PC-3 (cell line): ENCODE data around the gene STARD5. TPM values are rescaled to one million over a fixed set of nuclear protein-coding genes. Genes with fewer than 3 reads are reported as not detected.

Experiments used
- ATAC-seq: fragments of 200-7000 bp; cut with Tn5 transposase; 2 replicates; pipeline ENCODE4 v1.9.1; 2020; ENCODE audit warnings: mild to moderate bottlenecking, moderate library complexity
- BruUV-seq: library from RNA; stranded (reverse); fragments of 400-500 nt; replicated peaks from 2 replicates; lab custom pipeline; 2021; lab: Mats Ljungman, UMichigan
- CTCF ChIA-PET: fragments of 300-600 bp; sonication (Branson Sonifier 250); formaldehyde crosslinking; loops from one replicate; lab custom pipeline; 2022; ENCODE audit warnings: antibody characterized with exemption; lab: Charles Lee
- POLR2A ChIA-PET: fragments of 300-600 bp; sonication (Branson Sonifier 250); formaldehyde crosslinking; loops from one replicate; lab custom pipeline; 2022; ENCODE audit warnings: antibody characterized with exemption; ENCODE audit not compliant: unreplicated experiment; lab: Charles Lee
- DNase-seq: peaks from one replicate; pipeline ENCODE4 v3.0.0-alpha.2; 2015
- H2AFZ ChIP-seq: fragments of 300-600 bp; sonication (generic); 2 replicates; pipeline ENCODE4 v1.6.0; 2016; ENCODE audit warnings: antibody characterized with exemption, low read length
- H3F3A ChIP-seq: fragments of 300-600 bp; sonication (generic); one replicate; pipeline ENCODE4 v1.6.0; 2017; ENCODE audit warnings: antibody characterized with exemption, low read length, control low read depth, mild to moderate bottlenecking; ENCODE audit not compliant: unreplicated experiment
- H3K27ac ChIP-seq: fragments of 300-600 bp; sonication (generic); 2 replicates; pipeline ENCODE4 v1.5.1; 2016; ENCODE audit warnings: mild to moderate bottlenecking, low read length
- H3K27me3 ChIP-seq: fragments of 300-600 bp; sonication (generic); 2 replicates; pipeline ENCODE4 v1.6.1; 2016; ENCODE audit warnings: low read length, mixed read lengths
- H3K36me3 ChIP-seq: fragments of 300-600 bp; sonication (generic); 2 replicates; pipeline ENCODE4 v1.6.1; 2016; ENCODE audit warnings: low read depth, mixed run types, low read length, mixed read lengths
- H3K4me1 ChIP-seq: fragments of 300-600 bp; sonication (generic); 2 replicates; pipeline ENCODE4 v1.5.1; 2016; ENCODE audit warnings: low read length; ENCODE audit not compliant: insufficient read depth
- H3K4me2 ChIP-seq: fragments of 300-600 bp; sonication (generic); 2 replicates; pipeline ENCODE4 v1.6.0; 2016; ENCODE audit warnings: low read length
- H3K4me3 ChIP-seq: fragments of 300-600 bp; sonication (generic); 2 replicates; pipeline ENCODE4 v1.5.1; 2016; ENCODE audit warnings: mild to moderate bottlenecking, low read length, mixed read lengths
- H3K79me2 ChIP-seq: fragments of 300-600 bp; sonication (generic); 2 replicates; pipeline ENCODE4 v1.6.1; 2017; ENCODE audit warnings: low read length, mixed read lengths
- H3K9ac ChIP-seq: fragments of 300-600 bp; sonication (generic); 2 replicates; pipeline ENCODE4 v1.6.0; 2016; ENCODE audit warnings: mild to moderate bottlenecking, low read length
- H3K9me2 ChIP-seq: fragments of 300-600 bp; sonication (generic); replicated peaks from 2 replicates; pipeline ENCODE4 v1.6.1; 2016; ENCODE audit warnings: mixed run types, low read length, mixed read lengths
- H3K9me3 ChIP-seq: fragments of 300-600 bp; sonication (generic); 2 replicates; pipeline ENCODE4 v1.6.1; 2016; ENCODE audit warnings: low read length, mixed read lengths
- H4K20me1 ChIP-seq: fragments of 300-600 bp; sonication (generic); 2 replicates; pipeline ENCODE4 v1.6.1; 2016; ENCODE audit warnings: low read length, mixed read lengths
- CTCF ChIP-seq: fragments of 300-600 bp; sonication (generic); conservative IDR thresholded peaks from 2 replicates; pipeline ENCODE4 v1.5.1; 2017; ENCODE audit warnings: antibody characterized with exemption, low read depth, mild to moderate bottlenecking, low read length
- EZH2 ChIP-seq: fragments of 300-600 bp; sonication (generic); IDR thresholded peaks from one replicate; pipeline ENCODE4 v1.6.1; 2017; ENCODE audit warnings: antibody characterized with exemption, mild to moderate bottlenecking, low read length; ENCODE audit not compliant: unreplicated experiment
- EZH2phosphoT487 ChIP-seq: fragments of 300-600 bp; sonication (generic); IDR thresholded peaks from 2 replicates; pipeline ENCODE4 v1.6.1; 2018; ENCODE audit warnings: mild to moderate bottlenecking, antibody characterized with exemption, low read length, borderline replicate concordance
- intact Hi-C: fragments of 100-400 bp; cut with micrococcal nuclease; formaldehyde crosslinking; loops from 2 replicates; pipeline ENCODE4 v1.9.0; 2023
- total RNA-seq: library from RNA; depleted of rRNA; stranded (reverse); fragments of >200 nt; gene quantifications from 2 replicates; pipeline ENCODE4 v1.2.3, GENCODE V29; 2014

STARD5 gene
- total RNA-seq, 1 experiment from 2014 or later, result 5.9 TPM

- CTCF ChIA-PET, result interaction anchor here (0.6 kb wide), 1 partner anchor 774 kb away, joined by 3 read pairs; no protein-coding TSS in a partner anchor
- no TSS peak for BruUV-seq
- intact Hi-C loops, result loop anchor here (2.0 kb wide), 1 partner anchor 65 kb away; no protein-coding TSS in a partner anchor
Measured at GRCh38 chr15:81274255-81274654, 49.7 kb downstream of the STARD5 start.

GRCh38 chr15:81273855-81274254, 50.1 kb downstream of the STARD5 start:
- ATAC-seq (no peak), DNase-seq (no peak)
- CTCF ChIA-PET, result no interaction called here
- no peak overlapping the region for H3K4me2 ChIP-seq
- no peaks in the 10 kb centered on the region for H3F3A ChIP-seq
- peaks cover 4% of the 10 kb centered on the region for H3K27me3 ChIP-seq
- BruUV-seq, result no TSS peak
- H3K4me3 ChIP-seq, result no peak overlapping the region
- no peaks in the 10 kb centered on the region for H4K20me1 ChIP-seq
- H2AFZ ChIP-seq, result no peak overlapping the region
- no peak overlapping the region for H3K27ac ChIP-seq
- H3K9me2 ChIP-seq, result no peaks in the 10 kb centered on the region
- intact Hi-C loops, result loop anchor here (2.0 kb wide), 1 partner anchor 65 kb away; no protein-coding TSS in a partner anchor
- POLR2A ChIA-PET, result no interaction called here
- H3K9ac ChIP-seq, result no peak overlapping the region
- no peak for TF ChIP-seq EZH2
- TF ChIP-seq EZH2phosphoT487, result no peak
- TF ChIP-seq CTCF, result no peak
- H3K9me3 ChIP-seq, result no peaks in the 10 kb centered on the region
- H3K36me3 ChIP-seq, result no peaks in the 10 kb centered on the region
- H3K4me1 ChIP-seq, result no peaks in the 10 kb centered on the region
- no peaks in the 10 kb centered on the region for H3K79me2 ChIP-seq

More at GRCh38 chr15:81274255-81274654, 49.7 kb downstream of the STARD5 start:
- Histone ChIP-seq H3F3A (no peaks in the 10 kb centered on the region), H3K9ac (no peak overlapping the region), H3K27ac (no peak overlapping the region), H3K4me3 (no peak overlapping the region), H3K4me2 (no peak overlapping the region), H3K27me3 (peaks cover 4% of the 10 kb centered on the region), H3K4me1 (no peaks in the 10 kb centered on the region), H2AFZ (no peak overlapping the region), H3K36me3 (no peaks in the 10 kb centered on the region), H3K9me3 (no peaks in the 10 kb centered on the region), H4K20me1 (no peaks in the 10 kb centered on the region), H3K9me2 (no peaks in the 10 kb centered on the region), H3K79me2 (no peaks in the 10 kb centered on the region)
- TF ChIP-seq EZH2 (no peak), EZH2phosphoT487 (no peak), CTCF (no peak)
- POLR2A ChIA-PET, result no interaction called here
- no peak for ATAC-seq
- DNase-seq, result no peak

- no peak for TF ChIP-seq CTCF
- no peak for TF ChIP-seq EZH2phosphoT487
- no peak for TF ChIP-seq EZH2
- ATAC-seq (no peak), DNase-seq (no peak)
- ChIA-PET POLR2A (no interaction called here), CTCF (no interaction called here)
- BruUV-seq, result no TSS peak
- no peaks in the 10 kb centered on the region for H3K79me2 ChIP-seq
- peaks cover 9% of the 10 kb centered on the region for H3K27me3 ChIP-seq
- H3K36me3 ChIP-seq, result no peaks in the 10 kb centered on the region
- no peak overlapping the region for H3K4me3 ChIP-seq
- no peaks in the 10 kb centered on the region for H3K9me3 ChIP-seq
- H3K27ac ChIP-seq, result no peak overlapping the region
- no peak overlapping the region for H3K4me2 ChIP-seq
- H4K20me1 ChIP-seq, result no peaks in the 10 kb centered on the region
- H3K4me1 ChIP-seq, result no peaks in the 10 kb centered on the region
- no peaks in the 10 kb centered on the region for H3K9me2 ChIP-seq
- H3F3A ChIP-seq, result no peaks in the 10 kb centered on the region
- H3K9ac ChIP-seq, result no peak overlapping the region
- intact Hi-C loops, result no loop called here
- H2AFZ ChIP-seq, result no peak overlapping the region
Measured at GRCh38 chr15:81273200-81273599, 50.7 kb downstream of the STARD5 start.
